Vagina (tissue), 2 donors: Measurements from ENCODE around the gene TMPRSS12.

ENCODE experiments used
- CTCF ChIP-seq, 3 experiments: fragments of 450-650 bp in 2 of 3; fragments of 200-600 bp in 1 of 3; sonication (generic) in 1 of 3; IDR thresholded peaks; one replicate each; pipeline ENCODE4 v1.5.1; 2017 to 2019; ENCODE audit warnings: antibody characterized with exemption in 3 of 3, mild to moderate bottlenecking in 2 of 3, moderate library complexity in 2 of 3
- POLR2A ChIP-seq, 2 donors: fragments of 450-650 bp; IDR thresholded peaks; one replicate each; pipeline ENCODE4 v1.6.1; 2017; ENCODE audit warnings: antibody characterized with exemption in 2 of 2, mild to moderate bottlenecking in 2 of 2, moderate library complexity in 2 of 2
- POLR2AphosphoS5 ChIP-seq, 2 donors: sonication (generic); formaldehyde crosslinking; IDR thresholded peaks; one replicate each; pipeline ENCODE4 v1.9.0; 2017; ENCODE audit warnings: antibody characterized with exemption in 2 of 2, mild to moderate bottlenecking in 2 of 2, low read depth in 1 of 2; ENCODE audit not compliant: insufficient read depth in 1 of 2

- TF ChIP-seq POLR2A (IDR thresholded peaks at IDR 0.05): no peak
- no peak for TF ChIP-seq CTCF (IDR thresholded peaks at IDR 0.05)
- no peak for TF ChIP-seq POLR2AphosphoS5 (IDR thresholded peaks at IDR 0.05; ENCODE audit: insufficient read depth in 1 of 2, low read depth in 1 of 2)
These were observed 59.0 kb downstream of the TMPRSS12 start for GRCh38 chr12:50901685-50902113.
